Activated naive CD4-positive, alpha-beta T cell treated with anti-CD3 and anti-CD28 coated beads for 36 hours (primary cell): ENCODE results near the gene MAX. TPM values are rescaled to one million over a fixed set of nuclear protein-coding genes. Genes with fewer than 3 reads are reported as not detected.

Experiments
- CTCF ChIA-PET: fragments of 350-600 bp; sonication (Branson Sonifier 250); formaldehyde crosslinking; loops from one replicate; lab custom pipeline; 2021; ENCODE audit warnings: antibody characterized with exemption; lab: Charles Lee
- DNase-seq: peaks from one replicate; pipeline ENCODE4 v3.0.0-alpha.2; 2020
- H3K27ac Mint-ChIP-seq: one replicate; pipeline ENCODE4 v1.8.0; 2021; ENCODE audit warnings: mild to moderate bottlenecking, mixed read lengths
- H3K27me3 Mint-ChIP-seq: one replicate; pipeline ENCODE4 v1.8.0; 2021; ENCODE audit warnings: low read depth, mixed read lengths
- H3K36me3 Mint-ChIP-seq: one replicate; pipeline ENCODE4 v1.8.0; 2021; ENCODE audit warnings: low read depth, mixed read lengths
- H3K4me1 Mint-ChIP-seq: one replicate; pipeline ENCODE4 v1.8.0; 2021; ENCODE audit warnings: low read depth, mixed read lengths
- H3K4me3 Mint-ChIP-seq: one replicate; pipeline ENCODE4 v1.8.0; 2021; ENCODE audit warnings: mild to moderate bottlenecking, moderate library complexity, mixed read lengths
- H3K9me3 Mint-ChIP-seq: one replicate; pipeline ENCODE4 v1.8.0; 2021; ENCODE audit warnings: mixed read lengths
- intact Hi-C: fragments of 100-400 bp; cut with micrococcal nuclease; formaldehyde crosslinking; loops from one replicate; pipeline ENCODE4 v1.15.1; 2023
- microRNA-seq: library from miRNA; unstranded; fragments of <30 nt; microRNA quantifications from one replicate; pipeline ENCODE4 v1.2.0, GENCODE V29; 2022; ENCODE audit warnings: borderline microRNAs expressed, borderline replicate concordance
- total RNA-seq, 2 experiments: library from RNA; stranded (reverse); gene quantifications; one replicate each; pipeline ENCODE4 v1.2.3, GENCODE V29; 2021

MAX gene
- total RNA-seq, 2 experiments from 2014 or later = 67.9 to 75.1 TPM

- no peak overlapping the region for H3K4me3 Mint-ChIP-seq
- H3K27ac Mint-ChIP-seq = no peak overlapping the region
- H3K27me3 Mint-ChIP-seq = no peaks in the 10 kb centered on the region
- H3K36me3 Mint-ChIP-seq = peaks cover 17% of the 10 kb centered on the region
- DNase-seq = no peak
- no peaks in the 10 kb centered on the region for H3K9me3 Mint-ChIP-seq
- no peaks in the 10 kb centered on the region for H3K4me1 Mint-ChIP-seq
- intact Hi-C loops = no loop called here
- CTCF ChIA-PET = no interaction called here
Measured at GRCh38 chr14:65026526-65026925, 75.8 kb downstream of the MAX start.

- peaks cover 15% of the 10 kb centered on the region for H3K36me3 Mint-ChIP-seq
- H3K4me3 Mint-ChIP-seq = no peak overlapping the region
- DNase-seq = no peak
- no peaks in the 10 kb centered on the region for H3K4me1 Mint-ChIP-seq
- H3K27me3 Mint-ChIP-seq = no peaks in the 10 kb centered on the region
- CTCF ChIA-PET = no interaction called here
- intact Hi-C loops = no loop called here
- H3K27ac Mint-ChIP-seq = no peak overlapping the region
- H3K9me3 Mint-ChIP-seq = no peaks in the 10 kb centered on the region
Measured at GRCh38 chr14:65025818-65026217, 76.5 kb downstream of the MAX start.

Small RNA genes lying within 50 kb of the gene (microRNA-seq; reads per million reads assigned to microRNA genes)
- gene MIR4706 = 3.8 reads per million

Other genes with a start within 250 kb of the MAX start
- under 1 TPM; 0.42 to 0.55 TPM for gene SPTB, start 222.6 kb downstream of the MAX start, total RNA-seq
- 10 to 100 TPM; 49.6 to 59.7 TPM for gene CHURC1, start 188.1 kb downstream of the MAX start, total RNA-seq
- not detected for gene GPX2, start 159.8 kb downstream of the MAX start, total RNA-seq
- gene RAB15, start 130.2 kb downstream of the MAX start, total RNA-seq = 1 to 10 TPM; 2.4 TPM
- 1 to 10 TPM; 7.9 to 10.0 TPM for gene FNTB, start 115.6 kb downstream of the MAX start, total RNA-seq